ENCODE data around the gene RPS6KA2. TPM values are rescaled to one million over a fixed set of nuclear protein-coding genes. Genes with fewer than 3 reads are reported as not detected.

Gene RPS6KA2
- total and polyA plus RNA-seq, 2 donors (not counting 3 experiments of a cell fraction or from before 2014, with no cell fraction given) = 54.5 to 75.8 TPM

DNA sequence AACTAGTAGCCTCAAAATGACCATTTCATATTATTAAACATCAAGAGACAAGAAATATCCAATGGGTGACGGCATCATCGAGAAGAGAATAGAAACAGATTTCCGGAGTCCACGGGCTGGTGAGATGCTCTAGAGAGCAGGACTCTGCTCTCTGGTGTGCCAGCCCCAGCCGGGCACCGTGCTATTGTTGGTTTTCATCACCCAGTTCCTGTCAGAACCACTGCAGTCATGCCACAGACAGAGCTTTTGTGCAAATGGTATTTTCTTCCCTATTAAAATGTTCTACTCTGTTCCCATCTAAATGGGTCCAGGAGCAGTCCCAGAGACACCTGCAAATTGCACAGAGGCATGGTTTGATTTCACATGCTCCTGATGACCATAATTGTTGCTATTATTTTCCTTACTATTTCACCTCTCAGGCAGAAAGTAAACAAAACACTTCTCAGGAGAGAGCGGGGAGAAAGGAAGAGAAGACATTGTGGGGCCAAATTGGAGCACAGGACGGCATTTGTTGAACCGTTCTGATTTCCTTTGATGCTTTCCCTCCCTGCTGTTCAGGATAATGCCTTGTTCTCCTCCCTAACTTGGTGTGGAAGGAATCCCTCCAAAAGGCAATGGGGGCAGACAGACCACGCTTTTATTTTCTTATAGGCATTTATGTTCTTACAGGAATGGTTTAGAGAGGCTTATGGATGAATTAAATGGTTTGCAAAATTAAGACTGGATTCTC lies 29.2 kb downstream of the RPS6KA2 start:
- H2AFZ ChIP-seq (ENCODE audit: low read depth, low read length) = peak overlapping the region; percentile 18
- dilution Hi-C loops (cut with MboI; ENCODE audit: extremely low pct_ligation_motif_present, low sequenced_read_pairs) (no loop called here), intact Hi-C loops (cut with micrococcal nuclease) (loop anchor here (1.0 to 2.0 kb wide), 9 partner anchors 9 to 138 kb away; partner anchors contain the start of gene RPS6KA2)
- no TSS peak for BruUV-seq (replicated peaks)
- ChIA-PET CTCF (interaction anchor here (0.8 to 2.4 kb wide), 7 partner anchors 8 to 109 kb away, joined by 3 to 9 read pairs (median 5); partner anchors contain the start of gene RPS6KA2), POLR2A (interaction anchor here (1.5 to 2.0 kb wide), 2 partner anchors 8 to 29 kb away, joined by 10 to 17 read pairs; partner anchors contain the start of gene RPS6KA2)
- FAIRE-seq (peak; percentile 66), DNase-seq (ENCODE audit: low read depth, low spot score) (no peak)
- TF ChIP-seq CTCF (IDR thresholded peaks at IDR 0.05; ENCODE audit: extremely low read depth in 1 of 2, insufficient read depth in 1 of 2, low read depth in 1 of 2, low read length in 2 of 2) (no peak), EZH2 (IDR thresholded peaks at IDR 0.05; ENCODE audit: borderline replicate concordance, low read depth, low read length, severe bottlenecking) (no peak), MAX (IDR thresholded peaks at IDR 0.05; ENCODE audit: insufficient read depth, insufficient read length) (no peak), GATA2 (IDR thresholded peaks at IDR 0.05; ENCODE audit: insufficient read depth, insufficient read length, low read depth, low read length) (no peak), FOS (IDR thresholded peaks at IDR 0.05; ENCODE audit: borderline replicate concordance, insufficient read depth, low read length) (no peak), POLR2AphosphoS5 (IDR thresholded peaks at IDR 0.05; ENCODE audit: insufficient read depth, low read depth, low read length) (no peak), MYC (IDR thresholded peaks at IDR 0.05; ENCODE audit: low read depth, low read length) (no peak), JUN (IDR thresholded peaks at IDR 0.05; ENCODE audit: borderline replicate concordance, insufficient read depth, insufficient read length, low read depth) (no peak), POLR2A (IDR thresholded peaks at IDR 0.05; ENCODE audit: low read depth, low read length) (no peak)
- peaks cover 20% of the 10 kb centered on the region for H3K79me2 ChIP-seq (ENCODE audit: control insufficient read depth, insufficient read depth, low read length)
- peaks cover 42% of the 10 kb centered on the region for H3K4me1 ChIP-seq (ENCODE audit: control insufficient read depth, extremely low read depth, insufficient read depth, low read length)
- H3K27me3 ChIP-seq (ENCODE audit: control insufficient read depth in 2 of 2, insufficient read depth in 2 of 2, low read length in 2 of 2) = no peaks in the 10 kb centered on the region
- no peaks in the 10 kb centered on the region for H3K36me3 ChIP-seq (ENCODE audit: control insufficient read depth in 2 of 2, extremely low read depth in 1 of 2, insufficient read depth in 2 of 2, low read length in 2 of 2)
- peak overlapping the region; percentile 59 for H3K4me2 ChIP-seq (ENCODE audit: insufficient read depth, low read length)
- H3K4me3 ChIP-seq (replicated peaks in 1 of 3; ENCODE audit: insufficient read depth in 1 of 3, low read depth in 1 of 3, low read length in 3 of 3) = peak overlapping the region in 1 of 3 experiments; percentile 15
- H3K27ac ChIP-seq (ENCODE audit: insufficient read depth, low read depth, low read length) = peak overlapping the region; percentile 98
- no peaks in the 10 kb centered on the region for H4K20me1 ChIP-seq (replicated peaks; ENCODE audit: control insufficient read depth, extremely low read depth, insufficient read depth, low read length)
- H3K9me1 ChIP-seq (replicated peaks; ENCODE audit: control insufficient read depth, extremely low read depth, insufficient read depth, low read length) = no peaks in the 10 kb centered on the region
- H3K9ac ChIP-seq (replicated peaks; ENCODE audit: extremely low read depth, insufficient read depth, low read length) = peak overlapping the region; percentile 71
- H3K9me3 ChIP-seq (replicated peaks; ENCODE audit: control insufficient read depth, insufficient read depth, low read length) = no peaks in the 10 kb centered on the region

All from endothelial cell of umbilical vein (primary cell).